ENCODE measurements around the gene ZNF174.

ZNF174 gene

DNA sequence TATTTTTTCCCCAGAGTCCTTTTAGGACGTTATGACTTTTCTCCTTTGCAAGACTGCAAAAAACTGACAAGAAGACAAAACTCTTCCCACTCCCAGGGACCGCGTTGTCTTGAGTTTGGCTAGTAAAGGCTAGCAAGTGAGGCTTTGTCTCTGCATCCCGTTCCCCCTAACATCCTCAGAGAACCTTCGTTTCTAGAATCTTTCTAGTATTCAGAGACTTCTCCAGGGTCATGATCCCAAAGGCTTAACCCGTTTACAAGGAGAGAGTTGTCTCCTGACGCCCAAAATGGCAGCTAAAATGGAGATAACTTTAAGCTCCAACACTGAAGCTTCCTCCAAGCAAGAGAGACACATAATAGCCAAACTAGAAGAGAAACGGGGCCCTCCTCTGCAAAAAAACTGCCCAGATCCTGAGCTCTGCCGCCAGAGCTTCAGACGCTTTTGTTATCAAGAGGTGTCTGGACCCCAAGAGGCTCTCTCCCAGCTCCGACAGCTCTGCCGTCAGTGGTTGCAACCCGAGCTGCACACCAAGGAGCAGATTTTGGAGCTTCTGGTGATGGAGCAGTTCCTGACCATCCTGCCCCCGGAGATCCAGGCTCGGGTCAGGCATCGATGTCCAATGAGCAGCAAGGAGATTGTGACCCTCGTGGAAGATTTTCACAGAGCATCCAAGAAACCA lies 843 bp downstream of the ZNF174 start:
- DNase-seq (ENCODE audit: extremely low read depth, low read depth): no peak
- TF ChIP-seq, protein P1, sequence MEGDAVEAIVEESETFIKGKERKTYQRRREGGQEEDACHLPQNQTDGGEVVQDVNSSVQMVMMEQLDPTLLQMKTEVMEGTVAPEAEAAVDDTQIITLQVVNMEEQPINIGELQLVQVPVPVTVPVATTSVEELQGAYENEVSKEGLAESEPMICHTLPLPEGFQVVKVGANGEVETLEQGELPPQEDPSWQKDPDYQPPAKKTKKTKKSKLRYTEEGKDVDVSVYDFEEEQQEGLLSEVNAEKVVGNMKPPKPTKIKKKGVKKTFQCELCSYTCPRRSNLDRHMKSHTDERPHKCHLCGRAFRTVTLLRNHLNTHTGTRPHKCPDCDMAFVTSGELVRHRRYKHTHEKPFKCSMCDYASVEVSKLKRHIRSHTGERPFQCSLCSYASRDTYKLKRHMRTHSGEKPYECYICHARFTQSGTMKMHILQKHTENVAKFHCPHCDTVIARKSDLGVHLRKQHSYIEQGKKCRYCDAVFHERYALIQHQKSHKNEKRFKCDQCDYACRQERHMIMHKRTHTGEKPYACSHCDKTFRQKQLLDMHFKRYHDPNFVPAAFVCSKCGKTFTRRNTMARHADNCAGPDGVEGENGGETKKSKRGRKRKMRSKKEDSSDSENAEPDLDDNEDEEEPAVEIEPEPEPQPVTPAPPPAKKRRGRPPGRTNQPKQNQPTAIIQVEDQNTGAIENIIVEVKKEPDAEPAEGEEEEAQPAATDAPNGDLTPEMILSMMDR (IDR thresholded peaks at IDR 0.05; ENCODE audit: low read depth, low read length): no peak

DNA sequence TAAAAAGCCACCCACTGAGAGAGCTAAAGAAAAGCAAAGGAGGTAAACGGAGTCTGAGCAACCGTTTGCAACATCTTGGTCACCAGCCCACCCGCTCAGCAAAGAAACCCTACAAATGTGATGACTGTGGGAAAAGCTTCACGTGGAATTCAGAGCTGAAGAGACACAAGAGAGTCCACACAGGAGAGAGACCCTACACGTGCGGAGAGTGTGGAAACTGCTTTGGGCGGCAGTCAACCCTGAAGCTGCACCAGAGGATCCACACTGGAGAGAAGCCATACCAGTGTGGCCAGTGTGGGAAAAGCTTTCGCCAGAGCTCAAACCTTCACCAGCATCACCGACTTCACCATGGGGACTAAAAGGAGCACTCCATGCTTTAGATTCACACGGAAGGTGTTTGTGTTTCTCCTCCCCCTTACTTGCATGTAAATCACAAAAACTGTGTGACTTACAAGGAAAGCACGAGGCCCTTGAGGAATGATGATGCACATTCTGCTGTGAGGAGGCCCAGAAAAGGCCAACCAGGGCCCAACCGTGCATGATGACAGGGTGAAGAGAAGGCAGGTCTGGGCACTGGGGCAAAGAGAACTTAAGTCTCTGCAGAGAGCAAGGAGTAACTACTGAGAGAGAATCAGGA lies 7.7 kb downstream of the ZNF174 start:
- no peak for DNase-seq (ENCODE audit: extremely low read depth, low read depth)

DNA sequence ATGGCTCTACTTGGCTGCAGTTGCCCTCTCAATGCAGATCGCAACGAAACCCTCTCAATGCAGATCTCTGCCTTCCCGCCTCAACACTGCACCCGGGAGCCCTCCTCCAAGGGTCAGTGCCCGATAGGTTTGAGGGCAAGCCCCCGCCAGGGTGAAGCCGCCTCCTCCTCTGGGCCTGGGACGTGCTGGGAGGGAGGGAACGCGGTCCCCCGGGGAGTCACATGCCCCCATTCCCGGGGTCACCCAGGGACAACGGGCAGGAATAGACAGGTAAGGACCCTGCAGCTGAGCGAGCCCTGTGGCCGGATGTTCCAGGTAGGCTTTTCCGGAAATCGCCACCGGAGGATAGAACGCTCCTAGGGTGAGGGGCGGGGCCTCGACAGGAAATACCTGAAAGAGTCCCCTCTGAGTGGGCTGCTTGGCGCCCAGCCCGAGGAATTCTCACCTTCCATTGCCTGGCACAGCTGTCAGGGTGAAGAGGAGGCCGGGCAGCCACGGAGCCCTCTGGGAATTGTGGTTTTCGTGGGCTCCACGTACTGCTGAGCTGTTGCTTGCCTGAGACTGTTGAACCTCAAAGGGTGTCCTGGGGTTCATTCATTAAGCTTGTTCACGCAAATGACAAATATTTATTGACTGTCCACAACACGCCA lies 12.8 kb downstream of the ZNF174 start:
- TF ChIP-seq, protein P1 (IDR thresholded peaks at IDR 0.05; ENCODE audit: low read depth, low read length): no peak
- no peak for DNase-seq (ENCODE audit: extremely low read depth, low read depth)

More for the DNA sequence above, 7.7 kb downstream of the ZNF174 start:
- TF ChIP-seq, protein P1 (IDR thresholded peaks at IDR 0.05; ENCODE audit: low read depth, low read length): no peak

DNA sequence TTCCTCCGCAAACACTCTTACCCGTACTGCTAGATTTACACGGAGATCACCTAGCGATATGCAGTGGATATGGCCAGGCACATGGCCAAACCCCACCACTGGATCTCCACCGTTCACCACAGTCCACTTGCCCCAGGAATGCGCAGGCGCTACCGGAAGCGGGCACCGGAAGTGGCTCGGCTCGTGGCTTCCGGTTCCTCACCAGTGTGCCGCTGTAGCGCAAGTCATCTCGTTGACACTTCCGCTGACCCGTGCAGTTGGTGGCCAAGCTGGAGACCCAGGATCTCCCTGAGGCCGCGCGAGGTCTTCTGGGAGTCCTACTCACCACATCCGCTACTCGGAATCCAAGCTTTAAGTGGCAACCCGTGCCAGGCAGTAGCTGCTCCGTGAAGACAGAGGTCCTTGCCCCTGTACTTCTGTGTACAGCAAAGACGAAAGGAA lies 30.8 kb downstream of the ZNF174 start:
- TF ChIP-seq, protein P1 (IDR thresholded peaks at IDR 0.05; ENCODE audit: low read depth, low read length): no peak
- no peak for DNase-seq (ENCODE audit: extremely low read depth, low read depth)

DNA sequence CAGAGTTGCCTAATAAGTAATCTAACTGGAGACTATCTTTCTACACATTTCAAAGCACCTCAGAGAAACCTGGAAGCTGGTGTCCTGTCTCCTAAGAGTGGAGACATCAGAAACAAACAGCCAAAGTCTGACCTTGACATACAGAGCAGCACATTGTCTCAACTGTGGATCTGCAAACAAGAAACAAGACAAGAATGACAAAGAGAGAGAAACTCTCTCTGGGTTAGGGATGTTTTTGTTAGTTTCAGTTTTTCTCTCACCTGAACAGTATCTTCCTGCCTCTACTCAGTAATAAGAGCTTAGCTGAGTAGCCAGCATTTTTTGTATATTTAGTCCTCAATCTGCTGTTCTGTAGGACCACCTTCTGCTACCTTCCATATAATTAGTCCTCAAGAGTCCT lies 33.4 kb downstream of the ZNF174 start:
- TF ChIP-seq, protein P1 (IDR thresholded peaks at IDR 0.05; ENCODE audit: low read depth, low read length): no peak

DNA sequence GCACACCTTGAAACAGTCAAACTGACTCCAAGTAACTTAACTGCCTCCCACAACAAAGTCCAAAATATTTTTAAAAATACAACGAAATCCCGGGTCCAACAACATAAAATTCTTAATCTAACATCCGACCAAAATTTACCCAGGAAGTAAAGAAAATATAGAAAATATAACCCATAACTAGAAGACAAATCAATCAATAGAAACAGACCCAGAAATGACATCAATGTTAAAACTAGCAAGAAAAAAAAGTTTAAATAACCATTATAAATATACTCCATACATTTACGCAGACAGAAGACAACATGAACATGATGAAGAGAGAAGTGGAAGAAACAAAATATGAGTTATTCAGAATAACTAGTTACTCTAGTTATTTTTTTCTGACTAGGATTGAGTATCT lies 38.6 kb downstream of the ZNF174 start:
- TF ChIP-seq, protein P1 (IDR thresholded peaks at IDR 0.05; ENCODE audit: low read depth, low read length): no peak
- DNase-seq (ENCODE audit: extremely low read depth, low read depth): no peak

More for the DNA sequence above, 33.4 kb downstream of the ZNF174 start:
- no peak for DNase-seq (ENCODE audit: extremely low read depth, low read depth)

Data from AG09319 (cell line).